ENCODE results near the gene HLA-A.
"Not testable (repeated sequence)": the region's sequence is repeated elsewhere in the genome, so short reads cannot be mapped to it uniquely, and the experiment has no call there.

The HLA-A gene

DNA sequence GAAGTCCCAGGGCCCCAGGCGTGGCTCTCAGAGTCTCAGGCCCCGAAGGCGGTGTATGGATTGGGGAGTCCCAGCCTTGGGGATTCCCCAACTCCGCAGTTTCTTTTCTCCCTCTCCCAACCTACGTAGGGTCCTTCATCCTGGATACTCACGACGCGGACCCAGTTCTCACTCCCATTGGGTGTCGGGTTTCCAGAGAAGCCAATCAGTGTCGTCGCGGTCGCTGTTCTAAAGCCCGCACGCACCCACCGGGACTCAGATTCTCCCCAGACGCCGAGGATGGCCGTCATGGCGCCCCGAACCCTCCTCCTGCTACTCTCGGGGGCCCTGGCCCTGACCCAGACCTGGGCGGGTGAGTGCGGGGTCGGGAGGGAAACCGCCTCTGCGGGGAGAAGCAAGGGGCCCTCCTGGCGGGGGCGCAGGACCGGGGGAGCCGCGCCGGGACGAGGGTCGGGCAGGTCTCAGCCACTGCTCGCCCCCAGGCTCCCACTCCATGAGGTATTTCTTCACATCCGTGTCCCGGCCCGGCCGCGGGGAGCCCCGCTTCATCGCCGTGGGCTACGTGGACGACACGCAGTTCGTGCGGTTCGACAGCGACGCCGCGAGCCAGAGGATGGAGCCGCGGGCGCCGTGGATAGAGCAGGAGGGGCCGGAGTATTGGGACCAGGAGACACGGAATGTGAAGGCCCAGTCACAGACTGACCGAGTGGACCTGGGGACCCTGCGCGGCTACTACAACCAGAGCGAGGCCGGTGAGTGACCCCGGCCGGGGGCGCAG lies at the start of gene HLA-A:
TSS of gene HLA-A (plus strand) at position 258 of the 778 bp plus-strand sequence. CDS start at position 280, 22 bp downstream.
- peak; percentile 65 for FAIRE-seq

DNA sequence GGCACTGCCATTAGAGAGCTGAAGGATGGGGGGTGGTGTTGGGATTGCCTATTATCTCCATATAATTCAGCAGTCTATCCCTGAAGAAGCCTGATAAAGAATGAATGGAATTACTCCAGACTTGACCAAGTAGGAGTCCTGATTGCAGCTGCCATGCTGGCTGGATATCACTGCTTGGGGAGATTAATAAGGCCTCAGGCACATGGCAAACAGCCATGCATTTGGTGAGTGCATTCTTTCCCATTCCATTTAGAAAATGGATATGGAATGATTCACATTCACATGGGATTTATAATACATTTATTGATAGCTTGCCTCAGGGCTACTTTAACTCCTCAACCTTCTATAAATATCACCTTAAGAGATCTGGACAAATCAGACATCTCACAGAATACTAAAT lies 49.6 kb upstream of the HLA-A start:
- FAIRE-seq: no peak

DNA sequence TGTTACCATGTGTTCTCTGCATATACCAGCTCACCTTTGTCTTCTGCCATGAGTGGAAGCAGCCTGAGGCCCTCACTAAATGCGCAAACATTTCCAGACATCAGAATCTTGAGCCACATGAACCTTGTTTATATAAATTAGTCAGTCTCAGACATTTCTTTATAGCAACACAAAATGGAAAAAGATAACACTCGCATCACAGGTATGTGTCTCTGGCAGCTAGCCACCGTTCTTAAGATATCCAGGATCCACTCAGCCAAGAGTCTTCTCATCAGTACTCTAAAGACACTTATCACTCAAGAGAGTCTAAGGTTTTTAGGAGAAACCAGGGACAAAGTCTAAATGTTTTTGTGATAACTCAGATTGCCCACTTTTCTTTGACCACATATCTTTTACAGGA lies 43.1 kb upstream of the HLA-A start:
- FAIRE-seq: no peak

DNA sequence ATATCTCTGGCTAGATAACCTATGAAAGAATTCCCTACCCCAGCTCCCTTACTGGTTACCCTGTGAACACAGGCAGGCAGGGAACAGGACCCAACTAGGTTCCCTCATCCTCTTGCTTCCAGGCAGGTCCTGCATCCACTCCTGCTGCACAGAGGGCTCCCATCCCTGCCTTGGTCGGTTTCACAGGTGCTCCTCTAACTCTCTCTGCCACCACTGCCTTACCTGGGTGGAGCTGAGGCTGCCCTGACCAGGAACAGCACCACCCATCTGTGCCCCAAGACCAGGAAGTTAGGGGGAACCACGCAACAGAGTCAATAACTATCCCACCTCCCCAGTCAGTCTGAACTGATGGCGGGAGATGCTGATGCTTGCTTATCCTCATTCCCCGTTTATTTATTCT lies 37.0 kb upstream of the HLA-A start:
- no peak for FAIRE-seq

DNA sequence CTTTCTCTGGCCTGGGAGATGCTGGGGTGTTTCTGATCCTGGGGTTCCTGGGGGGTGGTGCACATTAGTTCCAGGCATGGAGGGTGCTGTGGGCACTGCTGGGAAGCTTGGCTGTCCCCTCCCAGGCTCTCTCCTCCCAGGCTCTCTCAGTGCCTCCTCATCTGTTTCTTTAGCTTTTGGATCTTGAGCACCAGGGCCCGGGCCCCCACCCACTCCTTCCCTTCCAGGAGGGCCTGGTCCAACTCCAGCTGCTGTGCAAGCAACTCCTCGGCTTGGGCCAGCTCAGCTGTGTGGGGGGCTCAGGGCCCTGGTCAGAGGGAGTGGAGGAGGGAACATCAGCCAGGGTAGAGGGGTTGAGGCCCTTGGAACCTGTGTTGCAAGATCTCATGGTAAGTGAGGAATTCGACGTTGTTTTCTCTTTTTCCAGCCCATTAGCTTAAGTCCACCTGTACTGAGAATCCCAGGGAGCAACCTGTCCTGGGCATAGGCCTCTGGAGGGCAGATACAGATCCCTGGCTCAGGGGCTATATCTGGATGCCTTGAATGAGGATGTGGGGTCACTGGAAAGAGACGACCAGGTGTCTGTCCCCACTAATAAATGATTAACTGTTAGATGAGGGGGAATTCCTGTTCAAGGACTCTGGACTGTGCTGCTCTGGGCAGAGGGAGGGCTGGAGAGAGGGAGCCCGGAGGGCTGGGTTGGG lies 34.5 kb upstream of the HLA-A start:
- FAIRE-seq: no peak

DNA sequence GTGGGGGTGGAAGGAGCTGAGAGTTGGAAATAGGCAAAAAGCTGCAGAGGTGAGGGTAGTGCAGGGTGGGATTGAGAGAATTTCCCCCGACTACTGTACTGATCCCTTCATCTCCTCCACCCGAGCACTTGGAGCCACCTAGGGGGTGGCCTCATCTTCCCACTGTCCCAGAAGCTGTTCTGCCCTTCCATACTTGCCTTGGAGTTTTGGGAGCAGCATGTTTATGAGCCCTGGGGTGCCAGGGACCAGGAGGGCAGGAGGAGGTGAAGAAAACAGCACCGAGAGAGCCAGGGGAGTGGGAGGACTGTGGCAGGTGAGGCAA lies 34.0 kb upstream of the HLA-A start:
- FAIRE-seq: no peak

DNA sequence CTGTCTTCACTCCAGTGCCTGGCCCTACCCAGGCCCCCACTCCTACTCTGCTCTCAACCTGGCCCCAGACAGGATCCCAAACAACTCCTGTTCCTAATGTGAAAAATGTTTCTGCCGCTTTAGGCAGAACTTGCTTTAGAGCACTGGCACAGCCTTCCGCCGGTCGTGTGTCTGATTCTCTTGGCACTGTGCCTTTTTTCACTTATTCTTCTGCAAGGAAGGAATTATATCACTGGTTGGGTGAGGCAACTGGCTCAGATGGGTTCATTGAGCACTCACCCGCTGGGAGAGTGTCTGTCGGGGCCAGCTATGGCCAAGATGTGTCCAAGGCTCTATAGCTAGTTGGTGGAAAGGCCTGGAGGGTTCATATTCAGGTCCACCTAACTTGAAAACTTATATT lies 33.6 kb upstream of the HLA-A start:
- no peak for FAIRE-seq

DNA sequence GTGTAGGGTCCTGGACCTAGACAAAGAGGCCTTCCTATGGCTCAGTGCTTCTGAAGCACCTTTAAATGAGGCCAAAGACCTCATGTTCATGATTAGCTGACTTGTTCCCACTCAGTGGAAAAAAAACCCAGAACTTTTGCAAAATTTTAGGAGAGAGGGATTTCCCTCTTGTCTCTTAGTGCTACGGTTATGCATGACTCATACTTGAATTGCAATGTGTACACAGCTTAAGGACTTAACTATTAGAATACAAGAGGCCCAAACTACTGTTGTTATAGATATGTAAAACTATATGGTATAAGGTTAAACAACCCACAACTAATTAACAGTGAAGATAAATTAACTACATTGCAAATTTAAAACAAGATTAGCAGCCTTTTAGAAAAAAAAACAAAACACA lies 32.3 kb upstream of the HLA-A start:
- no peak for FAIRE-seq

DNA sequence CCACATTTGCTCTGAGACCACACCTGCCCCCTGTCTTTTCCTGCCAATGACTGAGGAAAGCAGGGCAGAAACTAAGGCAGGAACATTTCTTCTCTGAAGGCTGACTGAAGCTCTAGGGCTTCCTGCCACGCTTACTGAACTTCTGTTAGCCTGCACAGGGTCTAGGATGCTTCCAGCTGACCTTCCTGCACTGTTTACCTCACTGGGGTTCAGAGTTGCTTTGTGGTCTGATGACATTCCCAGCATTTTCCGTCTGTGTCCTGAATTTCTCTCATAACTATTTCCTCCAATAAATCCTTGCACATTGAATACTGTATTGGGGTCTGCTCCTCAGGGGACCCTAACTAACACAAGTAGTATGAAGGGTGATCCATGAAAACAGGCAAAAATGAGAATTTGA lies 29.5 kb upstream of the HLA-A start:
- FAIRE-seq: no peak

DNA sequence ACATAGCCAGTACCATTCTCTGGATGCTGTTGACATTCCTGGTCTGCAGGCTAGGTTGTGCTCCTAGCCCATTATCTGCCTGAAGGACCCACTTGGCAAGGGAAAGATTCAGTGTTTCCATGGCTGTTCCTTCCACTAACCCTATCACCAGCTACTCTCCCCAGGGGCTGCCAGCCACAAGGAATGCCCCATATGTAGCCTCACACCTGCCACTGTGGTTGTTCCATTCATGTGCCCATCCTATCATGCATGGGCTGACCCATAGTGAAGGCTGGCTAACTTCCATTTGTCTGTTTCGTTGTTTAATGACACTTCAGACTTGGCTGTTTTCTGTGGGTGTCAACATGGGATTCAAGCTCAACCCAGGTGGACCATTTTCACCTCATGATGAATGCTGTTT lies 25.6 kb upstream of the HLA-A start:
- no peak for FAIRE-seq

DNA sequence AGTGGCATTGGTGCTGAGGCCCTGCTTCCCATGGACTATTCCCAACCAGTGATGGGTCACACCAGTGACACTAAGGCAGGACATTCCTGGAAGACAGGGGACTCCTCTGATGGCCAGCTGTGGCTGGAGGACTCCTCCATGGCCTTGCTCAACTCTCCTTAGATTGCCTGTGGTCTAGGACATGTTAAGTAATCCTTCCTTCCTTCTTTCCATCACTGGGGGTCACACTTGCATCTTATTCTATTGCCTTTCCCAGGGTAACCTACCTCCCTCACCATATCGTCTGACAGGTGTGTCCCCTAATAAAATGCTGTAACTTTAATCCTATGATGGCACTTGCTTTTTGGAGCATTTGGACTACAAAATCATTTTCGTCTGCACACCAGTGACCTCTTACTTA lies 24.5 kb upstream of the HLA-A start:
- FAIRE-seq: no peak

DNA sequence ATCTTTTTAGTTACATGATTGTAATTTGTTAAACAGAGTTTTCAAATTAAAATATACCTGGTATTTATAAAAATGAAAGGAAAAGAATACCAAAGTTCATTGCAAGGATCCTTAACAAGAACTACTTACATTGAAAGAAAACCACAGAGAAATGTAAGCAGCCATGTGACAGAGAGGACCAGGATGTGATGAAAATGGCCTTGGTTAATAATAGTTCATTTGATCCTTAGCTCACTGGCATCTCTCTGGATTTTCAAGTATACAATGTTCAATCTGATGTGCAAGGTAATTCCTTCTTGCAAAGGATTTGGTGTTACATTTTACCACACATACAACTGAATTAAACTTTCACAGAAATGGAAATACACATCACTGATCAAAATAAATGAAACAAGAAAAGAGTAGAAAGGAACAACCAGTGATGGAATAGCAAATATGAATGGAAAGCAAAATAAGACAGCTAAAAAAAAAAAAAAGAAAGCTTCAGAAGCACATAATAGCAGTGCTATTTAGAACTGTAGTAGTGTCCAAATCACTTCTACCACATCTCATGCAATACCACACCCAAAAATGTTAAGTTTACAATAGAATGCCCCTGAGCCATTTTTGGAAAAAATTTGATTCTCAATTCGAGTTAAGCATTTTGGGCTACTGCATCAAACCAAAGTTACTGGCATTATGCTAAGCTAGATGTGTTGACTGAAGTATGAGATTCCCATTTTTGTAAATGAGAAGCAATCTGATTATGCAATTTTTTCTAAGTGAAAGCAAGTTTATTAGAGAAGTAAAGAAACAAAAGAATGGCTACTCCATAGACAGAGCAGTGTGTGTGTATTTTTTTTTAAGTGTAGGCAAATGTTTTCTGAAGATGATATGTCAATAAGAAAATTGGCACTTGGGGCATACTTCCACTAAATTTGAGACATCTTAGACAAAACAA lies 22.6 kb upstream of the HLA-A start:
- FAIRE-seq: no peak

DNA sequence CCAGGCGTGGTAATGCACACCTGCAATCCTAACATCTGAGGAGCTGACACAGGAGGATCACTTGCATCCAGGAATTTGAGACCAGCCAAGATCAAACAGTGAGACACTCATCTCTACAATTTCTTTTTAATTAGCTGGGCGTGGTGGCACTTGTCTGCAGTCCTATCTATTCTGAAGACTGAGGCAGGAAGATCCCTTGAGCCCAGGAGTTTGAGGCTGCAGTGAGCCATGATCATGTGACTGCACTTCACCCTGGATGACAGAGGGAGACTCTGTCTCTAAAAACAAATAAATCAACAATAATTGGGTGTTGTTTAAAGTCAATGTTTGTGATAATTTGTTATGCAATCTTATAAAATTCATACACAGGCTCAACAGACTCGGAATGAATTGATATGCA lies 18.0 kb upstream of the HLA-A start:
- FAIRE-seq: no peak

DNA sequence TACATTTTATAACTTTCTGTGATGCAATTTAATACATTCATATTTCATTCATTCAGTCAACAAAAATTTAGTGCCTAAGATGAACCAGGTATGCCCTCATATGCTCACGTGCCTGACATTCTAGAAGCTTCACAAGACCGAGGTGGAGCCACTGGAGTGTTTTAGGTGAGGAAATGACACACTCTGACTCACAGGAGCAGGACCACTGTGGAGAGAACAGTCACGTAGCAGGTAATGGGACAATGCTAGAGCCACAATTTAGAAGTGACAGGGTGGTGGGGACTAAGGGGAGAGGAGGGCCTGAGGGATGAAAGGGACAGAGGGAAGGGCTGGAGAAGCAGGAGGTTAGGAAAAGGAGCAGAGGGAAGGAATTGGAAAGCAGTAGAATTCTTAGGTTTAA lies 17.6 kb upstream of the HLA-A start:
- FAIRE-seq: no peak

DNA sequence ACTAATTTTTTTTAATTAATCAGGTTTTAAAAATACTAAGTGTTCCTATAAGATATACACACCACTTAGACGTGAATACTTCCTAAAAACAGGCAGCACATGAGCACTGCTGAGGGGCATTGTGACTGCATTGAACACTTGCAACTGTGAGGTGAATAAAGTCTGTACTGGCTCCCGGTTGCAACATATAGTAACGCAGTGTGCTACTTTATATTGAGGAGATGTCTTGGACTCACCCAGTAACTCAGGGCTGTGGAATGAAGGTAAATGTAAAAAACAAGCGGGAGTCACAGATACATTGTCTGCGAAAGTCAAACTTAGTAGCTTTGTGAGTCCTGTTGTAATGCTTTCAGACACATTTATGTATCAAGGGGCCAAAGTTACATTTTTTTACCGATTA lies 17.0 kb upstream of the HLA-A start:
- no peak for FAIRE-seq

DNA sequence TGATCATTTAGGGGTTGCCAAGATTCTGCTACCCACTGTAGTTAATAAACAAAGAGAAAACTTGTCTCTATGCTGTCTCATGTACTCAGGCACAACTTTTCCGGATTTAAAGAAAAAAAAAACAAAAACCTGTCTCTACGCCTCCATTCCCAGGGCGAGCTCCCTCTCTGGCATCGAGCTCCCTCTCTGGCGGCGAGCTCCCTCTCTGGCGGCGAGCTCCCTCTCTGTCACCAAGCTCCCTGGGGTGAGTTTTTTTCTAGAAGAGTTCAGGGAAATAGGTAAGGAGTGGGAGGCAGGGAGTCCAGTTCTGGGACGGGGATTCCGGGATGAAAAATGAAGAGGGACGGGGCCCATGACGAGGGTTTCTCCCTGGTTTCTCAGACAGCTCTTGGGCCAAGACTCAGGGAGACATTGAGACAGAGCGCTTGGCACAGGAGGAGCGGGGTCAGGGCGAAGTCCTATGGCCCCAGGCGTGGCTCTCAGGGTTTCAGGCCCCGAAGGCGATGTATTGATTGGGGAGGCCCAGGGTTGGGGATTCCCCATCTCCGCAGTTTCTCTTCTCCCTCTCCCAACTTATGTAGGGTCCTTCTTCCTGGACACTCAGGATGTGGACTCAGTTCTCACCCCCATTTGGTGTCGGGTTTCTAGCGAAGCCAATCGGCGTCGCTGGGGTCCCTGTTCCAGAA lies 16.5 kb upstream of the HLA-A start:
- FAIRE-seq: no peak

DNA sequence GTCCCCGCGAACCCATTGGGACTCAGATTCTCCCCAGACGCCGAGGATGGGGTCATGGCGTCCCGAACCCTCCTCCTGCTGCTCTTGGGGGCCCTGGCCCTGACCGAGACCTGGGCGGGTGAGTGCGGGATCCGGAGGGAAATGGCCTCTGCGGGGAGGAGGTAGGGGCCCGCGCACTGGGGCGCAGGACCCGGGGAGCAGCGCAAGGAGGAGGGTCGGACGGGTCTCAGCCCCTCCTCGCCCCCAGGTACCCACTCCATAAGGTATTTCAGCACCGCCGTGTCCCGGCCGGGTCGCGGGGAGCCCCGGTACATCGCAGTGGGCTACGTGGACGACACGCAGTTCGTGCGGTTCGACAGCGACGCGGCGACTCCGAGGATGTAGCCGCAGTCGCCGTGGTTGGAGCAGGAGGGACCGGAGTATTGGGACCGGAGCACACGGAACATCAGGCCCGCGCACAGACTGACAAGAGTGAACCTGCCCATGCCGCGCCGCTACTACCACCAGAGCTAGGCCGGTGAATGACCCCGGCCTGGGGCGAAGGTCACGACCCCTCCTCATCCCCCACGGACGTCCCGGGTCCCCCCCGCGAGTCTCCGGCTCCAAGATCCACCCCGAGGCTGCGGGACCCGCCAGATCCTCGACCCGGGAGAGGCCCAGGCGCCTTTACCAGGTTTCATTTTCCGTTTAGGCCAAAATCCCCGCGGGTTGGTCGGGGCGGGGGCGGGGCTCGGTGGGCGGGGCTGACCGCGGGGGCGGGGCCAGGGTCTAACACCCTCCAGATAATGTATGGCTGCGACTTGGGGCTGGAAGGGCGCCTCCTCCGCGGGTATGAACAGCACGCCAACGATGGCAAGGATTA lies 15.7 kb upstream of the HLA-A start:
- no peak for FAIRE-seq

DNA sequence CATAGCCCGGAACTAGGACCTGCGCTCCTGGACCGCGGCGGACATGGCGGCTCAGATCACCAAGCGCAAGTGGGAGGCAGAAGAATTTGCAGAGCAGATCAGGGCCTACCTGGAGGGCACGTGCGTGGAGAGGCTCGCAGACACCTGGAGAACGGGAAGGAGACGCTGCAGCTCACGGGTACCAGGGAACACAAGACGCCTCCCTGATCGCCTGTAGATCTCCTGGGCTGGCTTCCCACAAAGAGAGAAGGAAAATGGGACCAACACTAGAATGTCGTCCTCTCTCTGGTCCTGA lies 15.1 kb upstream of the HLA-A start:
- no peak for FAIRE-seq

DNA sequence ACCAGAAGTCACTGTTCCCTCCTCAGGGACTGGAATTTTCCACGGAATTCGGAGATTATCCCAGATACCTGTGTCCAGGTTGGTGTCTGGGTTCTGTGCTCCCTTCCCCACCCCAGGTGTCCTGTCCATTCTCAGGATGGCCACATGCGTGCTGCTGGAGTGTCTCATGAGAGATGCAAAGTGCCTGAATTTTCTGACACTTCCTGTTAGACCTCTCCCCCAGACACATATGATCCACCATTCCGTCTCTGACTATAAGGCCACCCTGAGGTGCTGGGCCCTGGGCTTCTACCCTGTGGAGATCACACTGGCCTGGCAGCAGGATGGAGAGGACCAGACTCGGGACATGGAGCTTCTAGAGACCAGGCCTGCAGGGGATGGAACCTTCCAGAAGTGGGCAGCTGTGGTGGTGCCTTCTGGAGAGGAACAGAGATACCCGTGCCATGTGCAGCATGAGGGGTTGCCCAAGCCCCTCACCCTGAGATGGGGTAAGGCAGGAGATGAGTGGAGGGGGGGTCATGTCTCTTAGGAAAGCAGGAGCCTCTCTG lies 14.4 kb upstream of the HLA-A start:
- FAIRE-seq: no peak

DNA sequence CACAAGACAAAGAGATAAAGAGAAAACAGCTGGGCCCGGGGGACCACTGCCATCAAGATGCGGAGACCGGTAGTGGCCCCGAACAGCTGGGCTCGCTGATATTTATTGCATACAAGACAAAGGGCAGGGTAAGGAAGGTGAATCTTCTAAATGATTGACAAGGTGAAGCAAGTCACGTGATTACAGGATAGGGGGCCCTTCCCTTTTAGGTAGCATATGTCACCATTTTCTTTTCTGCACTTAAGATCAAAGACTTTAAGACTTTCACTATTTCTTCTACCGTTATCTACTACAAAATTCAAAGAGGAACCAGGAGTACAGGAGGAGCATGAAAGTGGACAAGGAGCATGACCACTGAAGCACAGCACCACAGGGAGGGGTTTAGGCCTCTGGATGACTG lies 12.3 kb upstream of the HLA-A start:
- FAIRE-seq: not testable (repeated sequence)

DNA sequence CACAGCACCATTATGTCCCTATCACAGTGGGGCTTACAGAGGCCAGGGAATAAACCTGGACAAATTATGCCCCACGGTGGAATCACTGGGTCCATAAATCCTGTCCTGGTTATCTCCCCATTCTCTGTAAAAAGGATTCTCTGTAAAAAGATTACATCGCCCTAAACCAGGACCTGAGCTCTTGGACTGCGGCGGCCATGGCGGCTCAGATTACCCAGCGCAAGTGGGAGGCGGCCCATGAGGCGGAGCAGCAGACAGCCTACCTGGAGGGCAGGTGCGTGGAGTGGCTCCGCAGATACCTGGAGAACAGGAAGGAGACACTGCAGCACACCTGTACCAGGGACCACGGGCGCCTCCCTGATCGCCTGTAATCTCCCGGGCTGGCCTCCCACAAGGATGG lies 8.4 kb upstream of the HLA-A start:
- FAIRE-seq: no peak
